ENCODE measurements around the gene NTM.

DNA sequence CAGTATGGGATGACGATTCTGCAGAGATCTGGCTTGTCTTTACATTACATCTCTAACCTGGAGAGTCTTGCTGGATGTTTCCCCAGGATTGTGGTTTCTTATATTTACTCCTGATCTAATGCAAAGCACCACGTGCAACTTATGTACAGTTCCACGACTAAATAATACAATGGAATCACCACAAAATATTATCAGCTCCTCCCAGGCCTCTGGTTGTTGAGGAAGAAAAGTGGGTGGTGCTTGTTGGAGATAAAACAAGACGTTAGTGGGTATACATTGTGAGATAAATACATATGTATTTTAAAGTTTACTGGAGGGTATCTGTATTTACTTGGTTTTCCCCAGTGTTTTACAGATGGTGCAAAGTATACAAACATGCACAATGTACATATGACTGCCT, 569.7 kb downstream of the NTM start:
- TF ChIP-seq, protein P1, sequence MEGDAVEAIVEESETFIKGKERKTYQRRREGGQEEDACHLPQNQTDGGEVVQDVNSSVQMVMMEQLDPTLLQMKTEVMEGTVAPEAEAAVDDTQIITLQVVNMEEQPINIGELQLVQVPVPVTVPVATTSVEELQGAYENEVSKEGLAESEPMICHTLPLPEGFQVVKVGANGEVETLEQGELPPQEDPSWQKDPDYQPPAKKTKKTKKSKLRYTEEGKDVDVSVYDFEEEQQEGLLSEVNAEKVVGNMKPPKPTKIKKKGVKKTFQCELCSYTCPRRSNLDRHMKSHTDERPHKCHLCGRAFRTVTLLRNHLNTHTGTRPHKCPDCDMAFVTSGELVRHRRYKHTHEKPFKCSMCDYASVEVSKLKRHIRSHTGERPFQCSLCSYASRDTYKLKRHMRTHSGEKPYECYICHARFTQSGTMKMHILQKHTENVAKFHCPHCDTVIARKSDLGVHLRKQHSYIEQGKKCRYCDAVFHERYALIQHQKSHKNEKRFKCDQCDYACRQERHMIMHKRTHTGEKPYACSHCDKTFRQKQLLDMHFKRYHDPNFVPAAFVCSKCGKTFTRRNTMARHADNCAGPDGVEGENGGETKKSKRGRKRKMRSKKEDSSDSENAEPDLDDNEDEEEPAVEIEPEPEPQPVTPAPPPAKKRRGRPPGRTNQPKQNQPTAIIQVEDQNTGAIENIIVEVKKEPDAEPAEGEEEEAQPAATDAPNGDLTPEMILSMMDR (IDR thresholded peaks at IDR 0.05): no peak
- no peak for TF ChIP-seq ZFX (IDR thresholded peaks at IDR 0.05; ENCODE audit: borderline replicate concordance)
